Activated T-helper 1 cell treated with Interleukin-2 at 50 U/mL for 16 hours (primary cell): Measurements from ENCODE around the gene NDUFA3.

Source experiments
- DNase-seq: peaks from one replicate; pipeline ENCODE4 v3.0.0-alpha.2; 2020; ENCODE audit warnings: low read depth

NDUFA3 gene

GRCh38 chr19:54107876-54108490, 5.3 kb downstream of the NDUFA3 start:
- DNase-seq, result no peak

GRCh38 chr19:54108496-54108895, 5.8 kb downstream of the NDUFA3 start:
- DNase-seq, result no peak

- DNase-seq, result no peak
These were observed 7.0 kb downstream of the NDUFA3 start for GRCh38 chr19:54109651-54110050.

GRCh38 chr19:54114340-54115108, 11.9 kb downstream of the NDUFA3 start:
- no peak for DNase-seq

- peak; percentile 90 for DNase-seq
These were observed 12.7 kb downstream of the NDUFA3 start, which contains the start of the genes PRPF31 and TFPT for GRCh38 chr19:54115109-54116063. TSS of gene PRPF31 (plus strand) at chr19:54115754. CDS start at chr19:54118279, 2,525 bp downstream. TSS of gene TFPT (minus strand) at chr19:54115657. CDS start at chr19:54115269, 388 bp downstream.

GRCh38 chr19:54121259-54121658, 18.6 kb downstream of the NDUFA3 start:
- no peak for DNase-seq

- no peak for DNase-seq
These were observed 21.0 kb downstream of the NDUFA3 start for GRCh38 chr19:54123682-54124081.

- DNase-seq, result no peak
These were observed 21.7 kb downstream of the NDUFA3 start for GRCh38 chr19:54124393-54124792.

- DNase-seq, result no peak
These were observed 23.1 kb downstream of the NDUFA3 start for GRCh38 chr19:54125713-54126112.

- no peak for DNase-seq
These were observed 25.2 kb downstream of the NDUFA3 start for GRCh38 chr19:54127688-54128440.

- DNase-seq, result no peak
These were observed 25.7 kb downstream of the NDUFA3 start for GRCh38 chr19:54128441-54128725.

GRCh38 chr19:54128796-54129616, 26.4 kb downstream of the NDUFA3 start:
- DNase-seq, result no peak

- DNase-seq, result no peak
These were observed 27.0 kb downstream of the NDUFA3 start for GRCh38 chr19:54129617-54129996.

GRCh38 chr19:54133312-54133956, 30.8 kb downstream of the NDUFA3 start:
- DNase-seq, result no peak

GRCh38 chr19:54133957-54134590, 31.4 kb downstream of the NDUFA3 start:
- no peak for DNase-seq

GRCh38 chr19:54136086-54136863, 33.6 kb downstream of the NDUFA3 start:
- DNase-seq, result no peak

- DNase-seq, result peak; percentile 99
These were observed 34.4 kb downstream of the NDUFA3 start for GRCh38 chr19:54136864-54137698.
